IMR-90 (cell line): ENCODE measurements around the gene ADCYAP1R1. TPM values are rescaled to one million over a fixed set of nuclear protein-coding genes. Genes with fewer than 3 reads are reported as not detected.

Source experiments
- ATAC-seq: fragments of 200-7000 bp; cut with Tn5 transposase; 2 replicates; pipeline ENCODE4 v1.9.1; 2020; ENCODE audit warnings: low read depth, mild to moderate bottlenecking, moderate library complexity
- BruUV-seq: library from RNA; stranded (reverse); fragments of 400-500 nt; replicated peaks from 2 replicates; lab custom pipeline; 2021; lab: Mats Ljungman, UMichigan
- CTCF ChIA-PET: fragments of 300-600 bp; formaldehyde crosslinking; extraction: SDS; loops from one replicate; lab custom pipeline; 2021; ENCODE audit warnings: antibody characterized with exemption; lab: Yijun Ruan, JAX
- POLR2A ChIA-PET: fragments of 300-600 bp; sonication (Branson Sonifier 250); formaldehyde crosslinking; loops from one replicate; lab custom pipeline; 2022; ENCODE audit warnings: antibody characterized with exemption; ENCODE audit not compliant: unreplicated experiment; lab: Charles Lee
- DNase-seq: peaks from one replicate; pipeline ENCODE4 v3.0.0; 2013
- H2AFZ ChIP-seq: replicated peaks from 2 replicates; pipeline ENCODE3; 2013; ENCODE audit warnings: low read length, mild to moderate bottlenecking; ENCODE audit not compliant: poor library complexity
- H2AK5ac ChIP-seq: 2 replicates; pipeline ENCODE4 v1.6.1; 2013; ENCODE audit warnings: low read depth, low read length, inconsistent platforms
- H2AK9ac ChIP-seq: replicated peaks from 2 replicates; pipeline ENCODE3; 2013; ENCODE audit warnings: mild to moderate bottlenecking, low read depth, low read length, moderate library complexity; ENCODE audit not compliant: poor library complexity
- H2BK120ac ChIP-seq: 2 replicates; pipeline ENCODE4 v1.6.1; 2013; ENCODE audit warnings: low read depth, low read length, inconsistent platforms
- H2BK15ac ChIP-seq: 3 replicates; pipeline ENCODE4 v1.6.1; 2013; ENCODE audit warnings: low read depth, low read length, inconsistent platforms
- H2BK20ac ChIP-seq: 2 replicates; pipeline ENCODE4 v1.6.1; 2013; ENCODE audit warnings: low read depth, mild to moderate bottlenecking, inconsistent platforms, low read length, moderate library complexity
- H2BK5ac ChIP-seq: 2 replicates; pipeline ENCODE4 v1.6.1; 2013; ENCODE audit warnings: mild to moderate bottlenecking, low read depth, low read length, inconsistent platforms; ENCODE audit not compliant: poor library complexity, severe bottlenecking
- H3K14ac ChIP-seq: replicated peaks from 2 replicates; pipeline ENCODE4 v1.6.1; 2013; ENCODE audit warnings: low read depth, low read length, inconsistent platforms
- H3K18ac ChIP-seq: 2 replicates; pipeline ENCODE4 v1.6.1; 2013; ENCODE audit warnings: low read depth, low read length, control low read depth
- H3K23ac ChIP-seq: 2 replicates; pipeline ENCODE4 v1.6.1; 2013; ENCODE audit warnings: low read depth, low read length, inconsistent platforms
- H3K27ac ChIP-seq: 2 replicates; pipeline ENCODE4 v1.5.1; 2013; ENCODE audit warnings: mild to moderate bottlenecking, control low read depth, low read length; ENCODE audit not compliant: insufficient read depth
- H3K27me3 ChIP-seq: 2 replicates; pipeline ENCODE4 v1.6.1; 2013; ENCODE audit warnings: low read length; ENCODE audit not compliant: control insufficient read depth, insufficient read depth
- H3K36me3 ChIP-seq: 2 replicates; pipeline ENCODE4 v1.6.1; 2013; ENCODE audit warnings: low read length, mixed read lengths; ENCODE audit not compliant: control insufficient read depth, insufficient read depth
- H3K4ac ChIP-seq: 2 replicates; pipeline ENCODE4 v1.6.1; 2013; ENCODE audit warnings: low read depth, low read length, inconsistent platforms
- H3K4me1 ChIP-seq: 2 replicates; pipeline ENCODE4 v1.6.1; 2013; ENCODE audit warnings: low read length, mixed read lengths; ENCODE audit not compliant: control insufficient read depth, insufficient read depth
- H3K4me2 ChIP-seq: 2 replicates; pipeline ENCODE4 v1.6.1; 2013; ENCODE audit warnings: low read depth, mild to moderate bottlenecking, control low read depth, low read length, moderate library complexity
- H3K4me3 ChIP-seq: 2 replicates; pipeline ENCODE4 v1.5.1; 2013; ENCODE audit warnings: low read depth, mild to moderate bottlenecking, control low read depth, low read length, moderate library complexity; ENCODE audit not compliant: insufficient read depth
- H3K56ac ChIP-seq: 2 replicates; pipeline ENCODE4 v1.6.1; 2013; ENCODE audit warnings: low read length, inconsistent platforms; ENCODE audit not compliant: insufficient read depth; ENCODE audit errors: extremely low read depth
- H3K79me1 ChIP-seq, 2 experiments: 2 replicates each; pipeline ENCODE4 v1.6.1; 2013; ENCODE audit warnings: low read length in 2 of 2, inconsistent platforms in 1 of 2, low read depth in 1 of 2
- H3K9ac ChIP-seq: 2 replicates; pipeline ENCODE4 v1.6.1; 2013; ENCODE audit warnings: low read depth, low read length, control low read depth
- H3K9me1 ChIP-seq: 2 replicates; pipeline ENCODE4 v1.6.1; 2013; ENCODE audit warnings: low read length, inconsistent platforms; ENCODE audit not compliant: insufficient read depth
- H3K9me3 ChIP-seq: 2 replicates; pipeline ENCODE4 v1.6.1; 2013; ENCODE audit warnings: low read length; ENCODE audit not compliant: control insufficient read depth, insufficient read depth
- H4K20me1 ChIP-seq: 2 replicates; pipeline ENCODE4 v1.6.1; 2013; ENCODE audit warnings: low read length, inconsistent platforms; ENCODE audit not compliant: insufficient read depth
- H4K5ac ChIP-seq: 2 replicates; pipeline ENCODE4 v1.6.1; 2013; ENCODE audit warnings: mild to moderate bottlenecking, low read depth, low read length, control low read depth
- H4K8ac ChIP-seq, 2 experiments: 2 replicates each; pipeline ENCODE4 v1.6.1; 2013; ENCODE audit warnings: low read depth in 2 of 2, low read length in 2 of 2, control low read depth in 1 of 2, inconsistent platforms in 1 of 2
- H4K91ac ChIP-seq: 2 replicates; pipeline ENCODE4 v1.6.1; 2013; ENCODE audit warnings: low read depth, low read length, inconsistent platforms; ENCODE audit not compliant: insufficient read depth
- BHLHE40 ChIP-seq: fragments of 150-350 bp; IDR thresholded peaks from 2 replicates; pipeline ENCODE4 v1.6.1; 2016; ENCODE audit warnings: mild to moderate bottlenecking, low read depth, low read length
- CHD1 ChIP-seq: IDR thresholded peaks from 2 replicates; pipeline ENCODE4 v1.6.1; 2012; ENCODE audit warnings: low read depth, low read length, improper control_type of control experiment
- FOS ChIP-seq: fragments of 150-350 bp; IDR thresholded peaks from 2 replicates; pipeline ENCODE4 v1.6.1; 2016; ENCODE audit warnings: low read depth, low read length
- MAFK ChIP-seq: IDR thresholded peaks from 2 replicates; pipeline ENCODE4 v1.6.1; 2012; ENCODE audit warnings: low read depth, low read length, improper control_type of control experiment
- MAZ ChIP-seq: IDR thresholded peaks from 2 replicates; pipeline ENCODE4 v1.6.1; 2012; ENCODE audit warnings: low read depth, mild to moderate bottlenecking, low read length, improper control_type of control experiment, moderate library complexity, borderline replicate concordance
- MXI1 ChIP-seq: IDR thresholded peaks from 2 replicates; pipeline ENCODE4 v1.6.1; 2012; ENCODE audit warnings: low read depth, mild to moderate bottlenecking, low read length, moderate library complexity, borderline replicate concordance
- NFE2L2 ChIP-seq: fragments of 150-350 bp; IDR thresholded peaks from 2 replicates; pipeline ENCODE4 v1.6.1; 2016; ENCODE audit warnings: low read depth, mild to moderate bottlenecking, low read length
- POLR2A ChIP-seq: IDR thresholded peaks from 2 replicates; pipeline ENCODE4 v1.6.1; 2012; ENCODE audit warnings: mild to moderate bottlenecking, low read depth, low read length
- RAD21 ChIP-seq: IDR thresholded peaks from 2 replicates; pipeline ENCODE4 v1.6.1; 2012; ENCODE audit warnings: low read length, improper control_type of control experiment
- RFX5 ChIP-seq: IDR thresholded peaks from 2 replicates; pipeline ENCODE4 v1.8.0; 2012; ENCODE audit warnings: low read depth, mild to moderate bottlenecking, low read length, moderate library complexity
- SMC3 ChIP-seq: fragments of 150-350 bp; IDR thresholded peaks from 2 replicates; pipeline ENCODE4 v1.6.1; 2016; ENCODE audit warnings: low read depth, mild to moderate bottlenecking, antibody characterized with exemption, low read length, moderate library complexity
- WGBS, 2 experiments: methylation state at CpG; one replicate each; pipeline versions ENCODE4 v1.1.5 to v1.1.7; 2013; ENCODE audit warnings: missing lambda C conversion rate in 2 of 2; ENCODE audit not compliant: insufficient read length in 1 of 2; ENCODE audit errors: extremely low coverage in 2 of 2; 5-methylcytosine and 5-hydroxymethylcytosine counted together
- dilution Hi-C: fragments of 300-500 bp; cut with HindIII; formaldehyde crosslinking; loops from one replicate; pipeline ENCODE4 v1.14.3; 2018; ENCODE audit warnings: low sequenced_read_pairs; ENCODE audit not compliant: unreplicated experiment
- in situ Hi-C: fragments of 300-500 bp; cut with MboI; formaldehyde crosslinking; loops from 3 replicates; pipeline ENCODE4 v1.14.3; 2019; ENCODE audit warnings: low sequenced_read_pairs, inconsistent platforms, mixed read lengths
- intact Hi-C: fragments of 100-400 bp; cut with micrococcal nuclease; formaldehyde crosslinking; loops from 2 replicates; pipeline ENCODE4 v1.10.0; 2022
- polyA plus RNA-seq, 3 experiments: library from polyadenylated mRNA; depleted of rRNA; stranded (reverse); fragments of >200 nt; gene quantifications; 2 replicates each; pipeline ENCODE4 v1.2.3, GENCODE V29; 2012; ENCODE audit warnings: low replicate concordance in 1 of 3
- total RNA-seq: library from RNA; depleted of rRNA; stranded (reverse); fragments of >200 nt; gene quantifications from 2 replicates; pipeline ENCODE4 v1.2.3, GENCODE V29; 2012
- TF ChIP-seq, protein P1 (sequence below): conservative IDR thresholded peaks from 2 replicates; pipeline ENCODE4 v1.5.1; 2012; ENCODE audit warnings: mild to moderate bottlenecking, low read depth, low read length, improper control_type of control experiment
- TF ChIP-seq, protein P2 (sequence below): fragments of 150-350 bp; IDR thresholded peaks from 2 replicates; pipeline ENCODE4 v1.6.1; 2017; ENCODE audit warnings: mild to moderate bottlenecking, antibody characterized with exemption, low read length, low read depth

The ADCYAP1R1 gene
- total and polyA plus RNA-seq, 2 of the 4 experiments (the other 2 are of a cell fraction) = not detected

DNA sequence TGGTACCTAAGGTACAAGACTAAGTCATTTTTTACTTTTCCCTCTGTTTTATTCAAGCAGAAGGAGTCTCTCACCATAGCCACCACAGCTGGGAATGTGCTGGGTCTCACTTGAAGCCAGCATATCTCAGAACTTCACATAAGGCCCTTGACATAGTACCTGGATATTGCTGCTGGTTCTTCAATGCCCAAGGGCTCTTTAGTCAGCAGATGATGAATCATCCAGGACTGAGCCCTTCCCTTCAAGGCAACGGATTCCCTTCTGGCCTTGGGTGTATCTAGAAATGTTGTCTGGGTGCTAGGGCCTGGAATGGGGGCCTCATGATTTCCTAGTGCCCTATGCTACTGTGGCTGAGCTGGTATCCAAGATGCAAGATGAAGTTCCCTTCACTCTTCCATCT lies 93.9 kb downstream of the ADCYAP1R1 start:
- CTCF ChIA-PET = no interaction called here
- in situ Hi-C loops = no loop called here
- no peak for ATAC-seq
- Histone ChIP-seq H3K9me1 (no peaks in the 10 kb centered on the region), H2BK5ac (no peak overlapping the region), H4K91ac (no peak overlapping the region), H3K4ac (no peak overlapping the region), H3K4me2 (no peak overlapping the region), H3K27ac (no peak overlapping the region), H2AK5ac (no peak overlapping the region), H2BK120ac (no peak overlapping the region), H3K27me3 (no peaks in the 10 kb centered on the region), H3K36me3 (no peaks in the 10 kb centered on the region), H3K23ac (no peak overlapping the region), H2BK15ac (no peak overlapping the region), H2BK20ac (no peak overlapping the region), H3K56ac (no peak overlapping the region), H4K5ac (no peak overlapping the region), H2AFZ (no peak overlapping the region), H3K79me1 (no peaks in the 10 kb centered on the region), H3K14ac (no peak overlapping the region), H4K20me1 (no peaks in the 10 kb centered on the region), H3K4me1 (no peaks in the 10 kb centered on the region), H3K4me3 (no peak overlapping the region), H3K9me3 (no peaks in the 10 kb centered on the region), H3K9ac (no peak overlapping the region), H3K18ac (no peak overlapping the region), H2AK9ac (no peak overlapping the region), H4K8ac (no peak overlapping the region)
- TF ChIP-seq POLR2A (no peak), FOS (no peak), CHD1 (no peak), SMC3 (no peak), RFX5 (no peak), NFE2L2 (no peak), MAFK (no peak), BHLHE40 (no peak), MXI1 (no peak), RAD21 (no peak), MAZ (no peak)
- TF ChIP-seq, protein P1, sequence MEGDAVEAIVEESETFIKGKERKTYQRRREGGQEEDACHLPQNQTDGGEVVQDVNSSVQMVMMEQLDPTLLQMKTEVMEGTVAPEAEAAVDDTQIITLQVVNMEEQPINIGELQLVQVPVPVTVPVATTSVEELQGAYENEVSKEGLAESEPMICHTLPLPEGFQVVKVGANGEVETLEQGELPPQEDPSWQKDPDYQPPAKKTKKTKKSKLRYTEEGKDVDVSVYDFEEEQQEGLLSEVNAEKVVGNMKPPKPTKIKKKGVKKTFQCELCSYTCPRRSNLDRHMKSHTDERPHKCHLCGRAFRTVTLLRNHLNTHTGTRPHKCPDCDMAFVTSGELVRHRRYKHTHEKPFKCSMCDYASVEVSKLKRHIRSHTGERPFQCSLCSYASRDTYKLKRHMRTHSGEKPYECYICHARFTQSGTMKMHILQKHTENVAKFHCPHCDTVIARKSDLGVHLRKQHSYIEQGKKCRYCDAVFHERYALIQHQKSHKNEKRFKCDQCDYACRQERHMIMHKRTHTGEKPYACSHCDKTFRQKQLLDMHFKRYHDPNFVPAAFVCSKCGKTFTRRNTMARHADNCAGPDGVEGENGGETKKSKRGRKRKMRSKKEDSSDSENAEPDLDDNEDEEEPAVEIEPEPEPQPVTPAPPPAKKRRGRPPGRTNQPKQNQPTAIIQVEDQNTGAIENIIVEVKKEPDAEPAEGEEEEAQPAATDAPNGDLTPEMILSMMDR = no peak
- TF ChIP-seq, protein P2, sequence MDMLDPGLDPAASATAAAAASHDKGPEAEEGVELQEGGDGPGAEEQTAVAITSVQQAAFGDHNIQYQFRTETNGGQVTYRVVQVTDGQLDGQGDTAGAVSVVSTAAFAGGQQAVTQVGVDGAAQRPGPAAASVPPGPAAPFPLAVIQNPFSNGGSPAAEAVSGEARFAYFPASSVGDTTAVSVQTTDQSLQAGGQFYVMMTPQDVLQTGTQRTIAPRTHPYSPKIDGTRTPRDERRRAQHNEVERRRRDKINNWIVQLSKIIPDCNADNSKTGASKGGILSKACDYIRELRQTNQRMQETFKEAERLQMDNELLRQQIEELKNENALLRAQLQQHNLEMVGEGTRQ = no peak
- dilution Hi-C loops = no loop called here
- BruUV-seq = no TSS peak
- intact Hi-C loops = no loop called here
- WGBS, 2 experiments = no CpG with 5 or more reads among the region's 1 CpG
- POLR2A ChIA-PET = no interaction called here
- DNase-seq = no peak
